Gastrocnemius medialis (tissue), 4 donors: ENCODE results near the gene TENT5A.

Experiments used
- CTCF ChIP-seq, 5 experiments: fragments of 450-650 bp in 3 of 5; fragments of 200-600 bp in 2 of 5; sonication (generic) in 2 of 5; IDR thresholded peaks in 4 of 5; conservative IDR thresholded peaks in 1 of 5; 1 replicate in 4 of 5; 2 replicates in 1 of 5; pipeline ENCODE4 v1.5.1; 2016 to 2019; ENCODE audit warnings: antibody characterized with exemption in 5 of 5, mild to moderate bottlenecking in 3 of 5, moderate library complexity in 3 of 5
- POLR2A ChIP-seq, 2 donors: fragments of 450-650 bp; IDR thresholded peaks; one replicate each; pipeline ENCODE4 v1.6.1; 2017; ENCODE audit warnings: antibody characterized with exemption in 2 of 2, mild to moderate bottlenecking in 2 of 2, moderate library complexity in 2 of 2

DNA sequence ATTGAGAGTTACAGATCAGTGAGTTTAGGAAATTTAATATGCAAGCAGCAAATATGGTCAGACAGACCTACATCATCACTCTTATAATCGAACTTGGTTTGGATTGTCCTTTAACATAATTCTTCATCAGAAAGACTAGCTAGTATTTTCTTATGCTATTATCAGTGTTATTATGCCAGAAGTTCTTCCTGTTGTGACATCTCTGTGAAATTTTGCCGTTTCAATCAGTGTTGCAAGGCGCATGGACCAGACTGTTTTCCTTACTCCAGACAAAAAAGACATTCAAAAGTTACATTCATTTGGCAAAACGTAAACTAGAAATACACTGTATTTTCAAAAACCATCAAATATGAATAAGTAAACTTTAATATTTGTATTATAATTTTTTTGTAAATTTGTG is 5.7 kb upstream of the TENT5A start:
- TF ChIP-seq CTCF (IDR thresholded peaks at IDR 0.05 in 4 of 5, conservative IDR thresholded peaks at IDR 0.05 in 1 of 5), result no peak
- TF ChIP-seq POLR2A (IDR thresholded peaks at IDR 0.05), result no peak
